Heart right ventricle (tissue), 16 donors: ENCODE measurements around the gene RELL2. TPM values are rescaled to one million over a fixed set of nuclear protein-coding genes. Genes with fewer than 3 reads are reported as not detected.
"Not testable (repeated sequence)": the region's sequence is repeated elsewhere in the genome, so short reads cannot be mapped to it uniquely, and the experiment has no call there.

Experiments used
- ATAC-seq, 8 donors: fragments of 200-7000 bp; cut with Tn5 transposase; one replicate each; pipeline ENCODE4 v1.9.1; 2020; ENCODE audit warnings: mild to moderate bottlenecking in 8 of 8, moderate library complexity in 8 of 8, moderate number of reproducible peaks in 1 of 8
- DNase-seq, 2 donors: peaks; one replicate each; pipeline ENCODE4 v3.0.0-alpha.2; 2020
- H3K27ac ChIP-seq, 10 donors: fragments of 200-600 bp; sonication (generic) in 2 of 10; one replicate each; pipeline versions ENCODE4 v1.5.0 to v1.8.0; 2020 to 2022; ENCODE audit warnings: mild to moderate bottlenecking in 3 of 10
- H3K27me3 ChIP-seq, 7 donors: fragments of 200-600 bp; one replicate each; pipeline ENCODE4 v1.8.0; 2021 to 2022; ENCODE audit warnings: mild to moderate bottlenecking in 2 of 7
- H3K36me3 ChIP-seq, 9 donors: fragments of 200-600 bp; sonication (generic) in 1 of 9; one replicate each; pipeline versions ENCODE4 v1.5.0 to v1.8.0; 2020 to 2022; ENCODE audit warnings: mild to moderate bottlenecking in 2 of 9
- H3K4me1 ChIP-seq, 9 donors: fragments of 200-600 bp; sonication (generic) in 1 of 9; one replicate each; pipeline versions ENCODE4 v1.5.0 to v1.8.0; 2020 to 2022; ENCODE audit warnings: mild to moderate bottlenecking in 4 of 9
- H3K4me3 ChIP-seq, 10 donors: fragments of 200-600 bp; sonication (generic) in 2 of 10; one replicate each; pipeline versions ENCODE4 v1.5.0 to v1.8.0; 2020 to 2022; ENCODE audit warnings: mild to moderate bottlenecking in 7 of 10, moderate library complexity in 2 of 10
- H3K9me3 ChIP-seq, 11 donors: fragments of 200-600 bp in 10 of 11; sonication (generic) in 2 of 11; one replicate each; pipeline versions ENCODE4 v1.5.0 to v1.8.0; 2013 to 2022; ENCODE audit warnings: mild to moderate bottlenecking in 2 of 11, control low read depth in 1 of 11, moderate library complexity in 1 of 11
- CTCF ChIP-seq, 9 donors: fragments of 200-600 bp; sonication (generic) in 2 of 9; IDR thresholded peaks; one replicate each; pipeline versions ENCODE4 v1.5.0 to v1.8.0; 2021 to 2022; ENCODE audit warnings: antibody characterized with exemption in 9 of 9, mild to moderate bottlenecking in 5 of 9, moderate library complexity in 1 of 9
- WGBS, 2 donors: extraction: QIAGEN DNeasy Blood & Tissue Kit; methylation state at CpG; one replicate each; pipeline ENCODE4 v1.1.7; 2013; ENCODE audit warnings: inconsistent platforms in 1 of 2; 5-methylcytosine and 5-hydroxymethylcytosine counted together
- intact Hi-C, 10 donors: fragments of 100-400 bp; cut with DNase I; formaldehyde crosslinking; loops; one replicate each; pipeline versions ENCODE4 v1.11.1 to v1.14.2; 2022
- polyA plus RNA-seq, 2 donors: library from polyadenylated mRNA; stranded (reverse); fragments of 200-250 nt; gene quantifications; one replicate each; pipeline ENCODE4 v1.2.3, GENCODE V29; 2013
- total RNA-seq, 10 donors: library from RNA; stranded (reverse); fragmentation: NEBNext Ultra II Directional in 3 of 10; extraction: Animal tissue kit (Norgen Biotek cat#: 25700) in 3 of 10; gene quantifications; one replicate each; pipeline versions ENCODE4 v1.2.1 to v1.2.4, GENCODE V29; 2021 to 2023
- donor health status: Arrhythmogenic right ventricular cardiomyopathy.
- donor health status: ischemic (EF 13 %, LVEDD 7.1; RV severe dilation, severe dysfunction).
- donor health status: healthy with polysubstance abuse.
- donor health status: DM: no; HTN: yes; CAD: no.
- donor health status: DM: no; HTN: no; CAD: no.
- donor health status: ischemic (EF 25% LVEDD 6.9; RV normal size, moderate dysfunction).
- donor health status: ischemic (EF 25% LVEDD 5.7; RV mildly dilated, moderate dysfunction).
- donor health status: healthy.
- donor health status: DM: yes; HTN: yes; CAD: no.
- donor health status: Ischemic cardiomyopathy.
- donor health status: ischemic (EF 35%, LVEDD 5.7; RV mildly dilated, moderate dysfunction).
- donor health status: nonischemic (EF 11% LVEDD 7.7; RV severe dilation, severe dysfunction).
- donor health status: DM: yes; HTN: yes; CAD: no.
- donor health status: PGD.
- donor health status: ischemic (EF 29% LVEDD 5.4; RV normal size, mild dysfunction).
- donor health status: nonischemic (EF 23%, LVEDD 6.1; RV moderate dilation, normal function).

Gene RELL2
- total and polyA plus RNA-seq, 12 donors, result 0.33 to 3.2 (median 0.64) TPM

DNA sequence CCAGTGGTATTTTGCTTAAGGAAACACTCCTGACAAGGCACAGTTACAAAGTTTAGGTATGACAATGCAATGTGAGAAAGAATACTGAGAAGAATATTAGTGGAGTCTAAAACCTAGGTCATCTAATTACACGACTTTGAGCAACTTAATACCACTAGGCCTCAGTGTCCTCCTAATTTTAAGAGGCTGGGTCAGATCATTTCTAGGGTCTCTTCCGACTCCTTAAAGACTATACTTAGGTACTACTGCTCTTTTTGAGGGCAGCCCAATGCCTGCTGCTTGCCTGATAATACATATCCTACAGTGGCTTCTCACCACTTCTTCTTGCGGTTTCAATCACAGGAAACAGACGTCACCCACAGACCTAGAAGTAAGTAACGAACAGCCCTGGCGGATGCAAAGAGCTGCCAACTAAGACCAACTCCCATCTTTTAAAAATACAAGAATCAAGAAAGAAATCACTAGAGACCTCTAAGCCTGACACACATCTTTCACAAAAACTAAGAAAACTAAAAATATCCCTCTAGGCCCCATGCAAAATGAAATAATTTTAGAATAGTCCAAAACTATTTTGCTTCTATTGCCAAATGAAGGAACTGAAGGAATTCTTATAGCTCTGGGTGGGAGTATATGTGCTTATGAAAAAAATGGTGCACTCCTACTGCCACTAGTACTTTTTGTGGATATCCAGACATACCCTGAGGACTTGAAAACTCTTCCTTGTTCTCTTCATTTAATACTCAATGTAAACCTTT, 31.1 kb upstream of the RELL2 start:
- ATAC-seq (peak; percentile 68 to 89 (median 84)), DNase-seq (peak in 1 of 2 donors; percentile 65)
- Histone ChIP-seq H3K36me3 (peaks cover 0 to 5% (median 0%) of the 10 kb centered on the region in 9 donors), H3K27me3 (no peaks in the 10 kb centered on the region), H3K27ac (peak overlapping the region; percentile 5 to 88 (median 75)), H3K4me1 (peaks cover 2 to 97% (median 44%) of the 10 kb centered on the region in 9 donors), H3K4me3 (peak overlapping the region in 1 of 10 donors; percentile 28), H3K9me3 (no peaks in the 10 kb centered on the region)
- 39 to 62% methylated on average over 6 of the region's 6 CpGs for WGBS, 2 donors
- intact Hi-C loops, result no loop called here
- TF ChIP-seq CTCF (IDR thresholded peaks at IDR 0.05), result no peak

- Histone ChIP-seq H3K9me3 (no peaks in the 10 kb centered on the region), H3K27me3 (no peaks in the 10 kb centered on the region), H3K4me1 (peaks cover 2 to 99% (median 48%) of the 10 kb centered on the region in 9 donors), H3K36me3 (peaks cover 0 to 5% (median 0%) of the 10 kb centered on the region in 9 donors), H3K4me3 (no peak overlapping the region), H3K27ac (peak overlapping the region in 1 of 10 donors; percentile 88)
- ATAC-seq (no peak), DNase-seq (no peak)
- 69 to 71% methylated on average over 2 of the region's 2 CpGs for WGBS, 2 donors
- no peak for TF ChIP-seq CTCF (IDR thresholded peaks at IDR 0.05)
- intact Hi-C loops, result no loop called here
Measured at GRCh38 chr5:141608046-141608445, 28.8 kb upstream of the RELL2 start.

DNA sequence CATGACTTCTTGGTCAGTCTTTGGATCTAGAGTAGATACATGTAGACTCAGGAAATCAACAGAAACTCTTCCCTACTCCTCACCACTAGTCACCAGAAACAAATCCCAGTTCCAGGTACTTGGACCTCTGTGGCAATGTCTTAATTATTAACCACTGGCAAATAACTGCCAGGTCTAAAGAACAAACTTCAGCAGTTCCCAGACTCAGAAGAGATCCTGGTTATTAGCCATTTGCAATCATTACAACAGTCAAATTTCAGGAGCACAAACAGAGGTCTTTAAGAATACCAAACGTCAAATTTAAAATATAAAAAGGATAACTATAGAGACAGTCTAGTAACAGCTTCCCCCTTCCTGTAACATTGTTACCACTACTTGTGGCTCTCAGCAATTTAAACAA, 28.2 kb upstream of the RELL2 start:
- H3K4me1 ChIP-seq, result peaks cover 2 to 99% (median 49%) of the 10 kb centered on the region in 9 donors
- peaks cover 0 to 5% (median 0%) of the 10 kb centered on the region in 9 donors for H3K36me3 ChIP-seq
- H3K27me3 ChIP-seq, result no peaks in the 10 kb centered on the region
- no peak overlapping the region for H3K4me3 ChIP-seq
- TF ChIP-seq CTCF (IDR thresholded peaks at IDR 0.05), result no peak
- ATAC-seq (no peak), DNase-seq (no peak)
- H3K27ac ChIP-seq, result peak overlapping the region in 1 of 10 donors; percentile 88
- intact Hi-C loops, result no loop called here
- no peaks in the 10 kb centered on the region for H3K9me3 ChIP-seq
- 76 to 78% methylated on average over 1 of the region's 1 CpG for WGBS, 2 donors

GRCh38 chr5:141609044-141609443, 27.8 kb upstream of the RELL2 start:
- DNase-seq (no peak), ATAC-seq (no peak)
- Histone ChIP-seq H3K27ac (peak overlapping the region in 1 of 10 donors; percentile 44), H3K9me3 (no peaks in the 10 kb centered on the region), H3K36me3 (peaks cover 0 to 5% (median 0%) of the 10 kb centered on the region in 9 donors), H3K4me3 (no peak overlapping the region), H3K27me3 (no peaks in the 10 kb centered on the region), H3K4me1 (peaks cover 0 to 99% (median 49%) of the 10 kb centered on the region in 9 donors)
- TF ChIP-seq CTCF (IDR thresholded peaks at IDR 0.05), result no peak
- intact Hi-C loops, result no loop called here
- WGBS, 2 donors, result 96 to 99% methylated on average over 3 of the region's 3 CpGs

GRCh38 chr5:141609921-141610320, 26.9 kb upstream of the RELL2 start:
- H3K36me3 ChIP-seq, DNase-seq, H3K27me3 ChIP-seq, H3K9me3 ChIP-seq, ATAC-seq, intact Hi-C loops, H3K4me3 ChIP-seq, H3K27ac ChIP-seq: not testable (repeated sequence)
- H3K4me1 ChIP-seq, result peaks cover 0 to 99% (median 43%) of the 10 kb centered on the region in 9 donors
- whole genome bisulfite sequencing, 2 donors, result 98% methylated on average over 7 of the region's 7 CpGs
